Osteoblast (primary cell): Measurements from ENCODE around the gene PRKCE. TPM values are rescaled to one million over a fixed set of nuclear protein-coding genes. Genes with fewer than 3 reads are reported as not detected.

Experiments
- DNase-seq: peaks from one replicate; pipeline ENCODE4 v3.0.0; 2011; ENCODE audit warnings: low spot score, mixed read lengths; ENCODE audit not compliant: insufficient read length; ENCODE audit errors: missing footprints
- H2AFZ ChIP-seq: 2 replicates; pipeline ENCODE4 v1.6.0; 2011; ENCODE audit warnings: mild to moderate bottlenecking, low read length
- H3K27ac ChIP-seq: 2 replicates; pipeline ENCODE4 v1.5.1; 2011; ENCODE audit warnings: mild to moderate bottlenecking, low read depth, low read length, moderate library complexity
- H3K27me3 ChIP-seq: 2 replicates; pipeline ENCODE4 v1.6.0; 2012; ENCODE audit warnings: mild to moderate bottlenecking, control low read depth, inconsistent platforms, low read length, moderate library complexity; ENCODE audit not compliant: insufficient read depth
- H3K36me3 ChIP-seq: 2 replicates; pipeline ENCODE4 v1.5.1; 2011; ENCODE audit warnings: mild to moderate bottlenecking, low read length, control low read depth, moderate library complexity; ENCODE audit not compliant: insufficient read depth
- H3K4me1 ChIP-seq: 2 replicates; pipeline ENCODE4 v1.5.1; 2011; ENCODE audit warnings: mild to moderate bottlenecking, low read length, control low read depth, moderate library complexity; ENCODE audit not compliant: insufficient read depth
- H3K4me2 ChIP-seq: 2 replicates; pipeline ENCODE4 v1.6.0; 2011; ENCODE audit warnings: mild to moderate bottlenecking, low read length; ENCODE audit not compliant: insufficient read depth
- H3K4me3 ChIP-seq: fragments of 200-600 bp; sonication (generic); 3 replicates; pipeline ENCODE4 v1.5.1; 2012; ENCODE audit warnings: mild to moderate bottlenecking, low read length, inconsistent platforms; ENCODE audit not compliant: insufficient read depth
- H3K79me2 ChIP-seq: 2 replicates; pipeline ENCODE4 v1.6.0; 2012; ENCODE audit warnings: mild to moderate bottlenecking, low read length, control low read depth, inconsistent platforms; ENCODE audit not compliant: insufficient read depth
- H3K9me3 ChIP-seq: 2 replicates; pipeline ENCODE4 v1.5.1; 2011; ENCODE audit warnings: low read depth, low read length, control low read depth
- H4K20me1 ChIP-seq: 2 replicates; pipeline ENCODE4 v1.6.0; 2012; ENCODE audit warnings: mild to moderate bottlenecking, low read length, control low read depth; ENCODE audit not compliant: insufficient read depth
- CTCF ChIP-seq: IDR thresholded peaks from 2 replicates; pipeline ENCODE4 v1.5.1; 2011; ENCODE audit warnings: mild to moderate bottlenecking, low read depth, low read length, moderate library complexity; ENCODE audit errors: extremely low read depth
- total RNA-seq: library from RNA; depleted of rRNA; stranded (reverse); fragments of >200 nt; gene quantifications from 2 replicates; pipeline ENCODE4 v1.2.3, GENCODE V29; 2012

The PRKCE gene
- total RNA-seq, 1 donor = 22.1 TPM

GRCh38 chr2:45895241-45895861, 243.9 kb downstream of the PRKCE start:
- H2AFZ ChIP-seq = no peak overlapping the region
- H3K36me3 ChIP-seq = no peaks in the 10 kb centered on the region
- H3K79me2 ChIP-seq = no peaks in the 10 kb centered on the region
- H3K4me2 ChIP-seq = peak overlapping the region; percentile 8
- no peak overlapping the region for H3K4me3 ChIP-seq
- no peaks in the 10 kb centered on the region for H4K20me1 ChIP-seq
- TF ChIP-seq CTCF = no peak
- peak overlapping the region; percentile 27 for H3K27ac ChIP-seq
- peak; percentile 89 for DNase-seq
- H3K9me3 ChIP-seq = no peaks in the 10 kb centered on the region
- H3K4me1 ChIP-seq = peaks cover 11% of the 10 kb centered on the region
- no peaks in the 10 kb centered on the region for H3K27me3 ChIP-seq

GRCh38 chr2:45896311-45896710, 244.8 kb downstream of the PRKCE start:
- Histone ChIP-seq H3K79me2 (no peaks in the 10 kb centered on the region), H3K4me1 (peaks cover 11% of the 10 kb centered on the region), H3K9me3 (no peaks in the 10 kb centered on the region), H3K36me3 (no peaks in the 10 kb centered on the region), H2AFZ (no peak overlapping the region), H3K27ac (no peak overlapping the region), H4K20me1 (no peaks in the 10 kb centered on the region), H3K4me2 (no peak overlapping the region), H3K4me3 (no peak overlapping the region), H3K27me3 (no peaks in the 10 kb centered on the region)
- no peak for DNase-seq
- no peak for TF ChIP-seq CTCF

GRCh38 chr2:45897842-45898241, 246.4 kb downstream of the PRKCE start:
- Histone ChIP-seq H3K4me3 (no peak overlapping the region), H3K79me2 (no peaks in the 10 kb centered on the region), H4K20me1 (no peaks in the 10 kb centered on the region)

GRCh38 chr2:45898819-45899218, 247.3 kb downstream of the PRKCE start:
- no peak for TF ChIP-seq CTCF
- no peak overlapping the region for H3K27ac ChIP-seq
- no peaks in the 10 kb centered on the region for H3K27me3 ChIP-seq
- DNase-seq = no peak
- H3K79me2 ChIP-seq = no peaks in the 10 kb centered on the region
- no peaks in the 10 kb centered on the region for H4K20me1 ChIP-seq
- H3K9me3 ChIP-seq = no peaks in the 10 kb centered on the region
- no peaks in the 10 kb centered on the region for H3K36me3 ChIP-seq
- no peak overlapping the region for H3K4me2 ChIP-seq
- no peak overlapping the region for H2AFZ ChIP-seq
- H3K4me3 ChIP-seq = no peak overlapping the region
- H3K4me1 ChIP-seq = peaks cover 11% of the 10 kb centered on the region

More at GRCh38 chr2:45897842-45898241, 246.4 kb downstream of the PRKCE start:
- Histone ChIP-seq H3K4me1 (peaks cover 11% of the 10 kb centered on the region), H3K4me2 (no peak overlapping the region), H3K36me3 (no peaks in the 10 kb centered on the region), H3K27me3 (no peaks in the 10 kb centered on the region), H2AFZ (no peak overlapping the region), H3K27ac (no peak overlapping the region), H3K9me3 (no peaks in the 10 kb centered on the region)
- TF ChIP-seq CTCF = no peak
- DNase-seq = no peak
